ENCODE measurements around the gene IL26. TPM values are rescaled to one million over a fixed set of nuclear protein-coding genes. Genes with fewer than 3 reads are reported as not detected.

IL26 gene
- total RNA-seq, 6 experiments from 2014 or later, result not detected

DNA sequence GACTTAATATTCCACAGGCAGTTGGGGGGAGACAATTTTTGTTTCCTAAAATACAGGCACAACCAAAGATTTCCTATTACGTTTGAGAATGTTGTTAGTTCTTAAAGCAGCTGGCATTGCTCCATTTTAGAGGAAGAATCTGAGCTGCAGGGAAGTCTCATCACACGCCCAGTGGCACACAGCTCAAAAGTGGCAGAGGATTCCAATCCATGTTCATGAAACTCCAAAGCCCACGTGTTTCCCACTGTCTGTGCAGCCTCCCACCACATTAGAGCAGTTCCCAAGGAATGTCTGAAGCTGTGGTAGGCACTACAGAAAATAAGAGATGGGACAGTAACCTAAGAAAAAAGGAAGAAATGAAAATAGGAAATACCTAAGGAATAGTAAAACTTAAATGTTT lies 6.1 kb upstream of the IL26 start:
- intact Hi-C loops (cut with DNase I), result loop anchor here (10.0 kb wide), 2 partner anchors 73 to 83 kb away; no protein-coding TSS in a partner anchor
- no peak for ATAC-seq
- no peak overlapping the region for H3K27ac ChIP-seq
- WGBS (ENCODE audit: insufficient coverage, low coverage, low lambda C conversion rate, missing lambda C conversion rate), result 42% methylated on average over 3 of the region's 3 CpGs
- H3K4me3 ChIP-seq, result no peak overlapping the region
- DNase-seq, result no peak
- H3K36me3 ChIP-seq, result no peaks in the 10 kb centered on the region
- no peaks in the 10 kb centered on the region for H3K9me3 ChIP-seq
- H3K4me1 ChIP-seq, result no peaks in the 10 kb centered on the region
- TF ChIP-seq, protein P1, sequence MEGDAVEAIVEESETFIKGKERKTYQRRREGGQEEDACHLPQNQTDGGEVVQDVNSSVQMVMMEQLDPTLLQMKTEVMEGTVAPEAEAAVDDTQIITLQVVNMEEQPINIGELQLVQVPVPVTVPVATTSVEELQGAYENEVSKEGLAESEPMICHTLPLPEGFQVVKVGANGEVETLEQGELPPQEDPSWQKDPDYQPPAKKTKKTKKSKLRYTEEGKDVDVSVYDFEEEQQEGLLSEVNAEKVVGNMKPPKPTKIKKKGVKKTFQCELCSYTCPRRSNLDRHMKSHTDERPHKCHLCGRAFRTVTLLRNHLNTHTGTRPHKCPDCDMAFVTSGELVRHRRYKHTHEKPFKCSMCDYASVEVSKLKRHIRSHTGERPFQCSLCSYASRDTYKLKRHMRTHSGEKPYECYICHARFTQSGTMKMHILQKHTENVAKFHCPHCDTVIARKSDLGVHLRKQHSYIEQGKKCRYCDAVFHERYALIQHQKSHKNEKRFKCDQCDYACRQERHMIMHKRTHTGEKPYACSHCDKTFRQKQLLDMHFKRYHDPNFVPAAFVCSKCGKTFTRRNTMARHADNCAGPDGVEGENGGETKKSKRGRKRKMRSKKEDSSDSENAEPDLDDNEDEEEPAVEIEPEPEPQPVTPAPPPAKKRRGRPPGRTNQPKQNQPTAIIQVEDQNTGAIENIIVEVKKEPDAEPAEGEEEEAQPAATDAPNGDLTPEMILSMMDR (IDR thresholded peaks at IDR 0.05), result no peak
- no peak for TF ChIP-seq POLR2A (IDR thresholded peaks at IDR 0.05)
- H3K27me3 ChIP-seq, result no peaks in the 10 kb centered on the region

DNA sequence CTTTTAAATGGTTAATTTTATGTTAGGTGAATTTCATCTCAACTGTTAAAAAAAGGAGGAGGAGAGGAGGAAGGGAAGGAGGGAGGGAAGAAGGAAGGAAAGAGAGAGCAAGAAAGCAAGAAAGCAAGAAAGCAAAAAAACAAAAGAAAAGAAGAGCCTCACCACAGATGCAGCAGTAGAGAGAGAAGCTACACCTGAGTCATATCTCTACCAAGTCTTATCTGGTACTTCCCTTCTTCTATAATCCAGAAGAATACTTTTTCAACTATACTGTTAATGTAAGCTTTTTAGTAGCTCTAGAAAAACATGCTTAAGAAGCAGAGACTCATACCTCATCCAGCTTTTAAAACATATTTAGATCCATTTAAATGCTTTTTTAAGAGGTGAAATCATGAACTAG lies 5.6 kb upstream of the IL26 start:
- TF ChIP-seq, protein P1 (IDR thresholded peaks at IDR 0.05), result no peak
- TF ChIP-seq POLR2A (IDR thresholded peaks at IDR 0.05), result no peak
- H3K27me3 ChIP-seq, result no peaks in the 10 kb centered on the region
- H3K4me3 ChIP-seq, result no peak overlapping the region
- no peaks in the 10 kb centered on the region for H3K4me1 ChIP-seq
- no peak for ATAC-seq
- no peaks in the 10 kb centered on the region for H3K36me3 ChIP-seq
- H3K27ac ChIP-seq, result no peak overlapping the region
- no peaks in the 10 kb centered on the region for H3K9me3 ChIP-seq
- intact Hi-C loops (cut with DNase I), result loop anchor here (10.0 kb wide), 2 partner anchors 74 to 84 kb away; no protein-coding TSS in a partner anchor
- DNase-seq, result no peak

DNA sequence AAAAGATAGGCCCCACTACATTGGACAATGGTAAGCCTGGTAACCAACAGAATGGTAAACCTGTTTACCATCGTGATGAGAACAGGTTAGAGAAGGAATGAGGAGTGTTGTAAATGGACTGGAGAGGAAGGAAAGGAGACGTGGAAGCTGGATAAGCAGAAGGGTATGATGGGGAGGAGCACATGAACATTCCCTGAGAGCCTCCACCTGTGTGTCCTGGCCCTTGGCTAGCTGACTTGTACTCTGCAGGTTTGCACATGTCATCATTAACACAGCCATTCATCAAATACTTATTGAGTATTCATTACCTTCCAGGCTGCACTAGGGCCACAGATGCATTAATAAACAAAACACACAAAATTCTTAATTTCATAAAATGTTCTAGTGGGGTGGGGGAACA lies 4.3 kb upstream of the IL26 start:
- DNase-seq, result no peak
- no peak for ATAC-seq
- Histone ChIP-seq H3K27ac (no peak overlapping the region), H3K36me3 (no peaks in the 10 kb centered on the region), H3K27me3 (no peaks in the 10 kb centered on the region), H3K9me3 (no peaks in the 10 kb centered on the region), H3K4me1 (no peaks in the 10 kb centered on the region), H3K4me3 (no peak overlapping the region)
- TF ChIP-seq POLR2A (IDR thresholded peaks at IDR 0.05), result no peak
- TF ChIP-seq, protein P1 (IDR thresholded peaks at IDR 0.05), result no peak
- intact Hi-C loops (cut with DNase I), result loop anchor here (10.0 kb wide), 2 partner anchors 75 to 85 kb away; no protein-coding TSS in a partner anchor
- WGBS (ENCODE audit: insufficient coverage, low coverage, low lambda C conversion rate, missing lambda C conversion rate), result 60% methylated on average over 2 of the region's 2 CpGs

DNA sequence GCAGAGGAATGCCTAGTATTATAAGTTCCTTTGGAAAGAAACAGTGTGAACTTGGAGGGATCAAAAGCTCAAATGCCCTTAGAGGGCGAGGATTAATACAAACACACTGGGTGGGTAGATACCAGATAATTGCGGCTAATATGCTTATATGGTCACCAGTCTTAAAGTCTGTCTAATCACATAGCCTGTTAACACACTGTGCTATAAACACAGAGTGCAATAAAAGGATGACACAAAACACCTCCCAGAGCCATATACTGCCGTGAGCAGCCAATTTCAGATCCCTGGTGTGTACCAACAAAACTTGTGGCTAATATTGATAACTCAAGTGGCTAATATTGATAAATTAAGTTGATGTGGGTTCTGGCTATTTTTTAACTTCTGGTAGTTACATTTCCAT lies 1.7 kb upstream of the IL26 start:
- no peak for DNase-seq
- no peak for ATAC-seq
- H3K9me3 ChIP-seq, result no peaks in the 10 kb centered on the region
- H3K4me1 ChIP-seq, result no peaks in the 10 kb centered on the region
- H3K27me3 ChIP-seq, result no peaks in the 10 kb centered on the region
- no peak overlapping the region for H3K27ac ChIP-seq
- 84% methylated on average over 2 of the region's 3 CpGs for WGBS (ENCODE audit: insufficient coverage, low coverage, low lambda C conversion rate, missing lambda C conversion rate)
- no peak overlapping the region for H3K4me3 ChIP-seq
- intact Hi-C loops (cut with DNase I), result no loop called here
- TF ChIP-seq, protein P1 (IDR thresholded peaks at IDR 0.05), result no peak
- TF ChIP-seq POLR2A (IDR thresholded peaks at IDR 0.05), result no peak
- no peaks in the 10 kb centered on the region for H3K36me3 ChIP-seq

Data from right lobe of liver (tissue), 6 donors.